ENCODE measurements around the gene ZNF536. TPM values are rescaled to one million over a fixed set of nuclear protein-coding genes. Genes with fewer than 3 reads are reported as not detected.

Gene ZNF536
- total and polyA plus RNA-seq, 7 donors = under 0.01 to 8.9 (median 3.8) TPM

GRCh38 chr19:30338041-30338456, 34.1 kb upstream of the ZNF536 start:
- no peak for TF ChIP-seq POLR2A (IDR thresholded peaks at IDR 0.05)
- no peak for TF ChIP-seq EP300 (IDR thresholded peaks at IDR 0.05)
- no peak for TF ChIP-seq POLR2AphosphoS5 (IDR thresholded peaks at IDR 0.05)
- TF ChIP-seq CTCF (IDR thresholded peaks at IDR 0.05) = no peak
- Histone ChIP-seq H3K4me1 (peaks cover 0 to 5% (median 0%) of the 10 kb centered on the region in 4 donors), H3K9me3 (no peaks in the 10 kb centered on the region), H3K27ac (no peak overlapping the region), H3K4me3 (no peak overlapping the region), H3K36me3 (no peaks in the 10 kb centered on the region), H3K27me3 (no peaks in the 10 kb centered on the region)
- no peak for DNase-seq
- WGBS, 2 donors = 93% methylated on average over 3 of the region's 3 CpGs
- intact Hi-C loops (cut with DNase I) = no loop called here

GRCh38 chr19:30338878-30339623, 33.1 kb upstream of the ZNF536 start:
- intact Hi-C loops (cut with DNase I) = no loop called here
- H3K4me1 ChIP-seq = peaks cover 0 to 5% (median 0%) of the 10 kb centered on the region in 4 donors
- H3K27me3 ChIP-seq = no peaks in the 10 kb centered on the region
- no peak overlapping the region for H3K4me3 ChIP-seq
- H3K27ac ChIP-seq = no peak overlapping the region
- H3K36me3 ChIP-seq = no peaks in the 10 kb centered on the region
- 84 to 86% methylated on average over 12 of the region's 12 CpGs for WGBS, 2 donors
- TF ChIP-seq CTCF (IDR thresholded peaks at IDR 0.05) (no peak), EP300 (IDR thresholded peaks at IDR 0.05) (no peak), POLR2A (IDR thresholded peaks at IDR 0.05) (no peak), POLR2AphosphoS5 (IDR thresholded peaks at IDR 0.05) (no peak)
- DNase-seq = no peak
- H3K9me3 ChIP-seq = no peaks in the 10 kb centered on the region

GRCh38 chr19:30339624-30340525, 32.3 kb upstream of the ZNF536 start:
- DNase-seq = no peak
- intact Hi-C loops (cut with DNase I) = no loop called here
- peaks cover 0 to 5% (median 0%) of the 10 kb centered on the region in 4 donors for H3K4me1 ChIP-seq
- no peaks in the 10 kb centered on the region for H3K36me3 ChIP-seq
- H3K9me3 ChIP-seq = no peaks in the 10 kb centered on the region
- H3K27ac ChIP-seq = no peak overlapping the region
- no peaks in the 10 kb centered on the region for H3K27me3 ChIP-seq
- no peak overlapping the region for H3K4me3 ChIP-seq
- no peak for TF ChIP-seq POLR2AphosphoS5 (IDR thresholded peaks at IDR 0.05)
- no peak for TF ChIP-seq POLR2A (IDR thresholded peaks at IDR 0.05)
- no peak for TF ChIP-seq EP300 (IDR thresholded peaks at IDR 0.05)
- no peak for TF ChIP-seq CTCF (IDR thresholded peaks at IDR 0.05)
- 65 to 78% methylated on average over 14 of the region's 14 CpGs for WGBS, 2 donors

- Histone ChIP-seq H3K4me1 (peaks cover 0 to 5% (median 0%) of the 10 kb centered on the region in 4 donors), H3K27me3 (no peaks in the 10 kb centered on the region), H3K4me3 (no peak overlapping the region), H3K36me3 (no peaks in the 10 kb centered on the region), H3K27ac (no peak overlapping the region), H3K9me3 (no peaks in the 10 kb centered on the region)
- 31 to 52% methylated on average over 11 of the region's 11 CpGs for WGBS, 2 donors
- TF ChIP-seq EP300 (IDR thresholded peaks at IDR 0.05) (no peak), POLR2A (IDR thresholded peaks at IDR 0.05) (no peak), POLR2AphosphoS5 (IDR thresholded peaks at IDR 0.05) (no peak)
- no peak for DNase-seq
- intact Hi-C loops (cut with DNase I) = no loop called here
Observed at GRCh38 chr19:30340771-30341561, 31.2 kb upstream of the ZNF536 start.

Measured in sigmoid colon (tissue), 7 donors.